Stimulated activated naive CD4-positive, alpha-beta T cell (primary cell): ENCODE data around the gene SELENOS.
"Not testable (repeated sequence)": the region's sequence is repeated elsewhere in the genome, so short reads cannot be mapped to it uniquely, and the experiment has no call there.

Experiments
- DNase-seq, 6 experiments: peaks; one replicate each; lab custom pipeline; 2025; lab: John Stamatoyannopoulos, UW

SELENOS gene

DNA sequence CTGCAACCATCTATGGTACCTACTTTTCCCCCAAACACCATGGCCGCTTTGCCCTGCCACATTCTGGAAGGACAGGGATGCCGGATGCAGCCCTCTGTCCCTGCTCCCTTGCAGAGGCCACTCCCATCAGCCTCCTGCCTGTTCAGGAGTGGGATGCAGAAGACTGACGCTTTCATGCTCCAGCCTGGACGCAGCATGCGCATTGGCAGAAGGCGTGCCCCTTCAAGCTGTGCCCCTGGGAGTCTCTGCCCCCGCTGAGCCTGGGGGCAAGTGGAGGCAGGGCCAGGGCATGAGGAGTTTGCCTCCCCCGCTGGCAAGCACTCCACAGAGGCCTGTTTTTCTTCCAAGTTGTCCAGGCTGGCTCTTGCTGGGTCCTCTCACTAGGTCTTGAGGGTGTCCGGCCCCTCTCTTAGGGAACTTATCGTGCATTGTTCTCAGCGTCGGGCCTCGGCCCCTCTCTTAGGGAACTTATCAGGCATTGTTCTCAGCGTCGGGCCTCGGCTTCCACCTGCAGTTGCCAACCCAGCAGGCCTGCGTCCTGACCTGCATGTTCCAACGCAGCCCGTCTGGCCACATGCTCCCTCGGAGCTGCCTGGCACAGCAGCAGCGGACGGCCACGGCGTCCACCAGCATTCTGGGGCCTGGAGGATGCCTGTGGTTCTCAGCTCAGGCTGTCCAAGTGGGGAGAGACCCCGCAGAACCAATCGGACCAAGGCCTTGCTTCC, 32.3 kb upstream of the SELENOS start:
- no peak for DNase-seq

DNA sequence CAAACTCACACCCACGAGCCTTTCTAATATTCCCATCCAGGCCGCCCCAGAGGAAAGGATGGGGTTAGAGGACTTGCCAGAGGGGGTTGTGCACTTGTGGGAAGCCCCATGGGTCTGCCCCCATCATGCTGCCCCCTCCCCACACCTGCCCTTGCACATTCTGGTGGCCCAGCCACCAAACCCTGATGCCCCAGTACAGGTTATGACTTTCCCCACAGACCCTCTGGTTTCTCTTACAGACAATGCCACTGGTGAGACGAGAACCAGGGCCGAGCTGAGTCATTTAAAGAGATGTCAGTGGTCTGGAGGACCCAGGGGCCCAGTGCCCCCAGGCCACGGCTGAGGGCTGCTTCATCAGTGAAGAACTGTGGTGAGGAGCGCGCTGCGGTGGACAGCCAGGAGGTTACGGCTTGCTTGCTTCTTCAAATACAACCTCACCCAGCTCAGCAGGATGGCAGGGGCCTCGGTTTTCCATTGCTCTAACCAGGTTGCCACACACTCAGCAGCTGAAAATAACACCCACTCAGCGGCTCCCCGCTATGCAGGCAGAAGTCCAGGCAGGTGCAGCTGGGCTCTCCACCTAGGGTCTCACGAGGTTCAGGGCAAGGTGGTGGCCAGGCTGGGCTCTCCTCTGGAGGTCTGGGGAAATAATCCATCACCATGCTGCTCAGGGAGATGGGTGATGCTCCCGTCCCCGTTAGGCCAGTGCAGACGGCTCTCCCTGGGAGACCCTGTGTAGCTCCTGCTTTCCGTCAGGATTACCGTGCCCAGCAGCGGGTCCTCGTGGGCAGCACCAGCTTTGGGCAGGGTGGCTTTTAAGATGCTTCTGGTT, 31.5 kb upstream of the SELENOS start:
- DNase-seq: no peak

DNA sequence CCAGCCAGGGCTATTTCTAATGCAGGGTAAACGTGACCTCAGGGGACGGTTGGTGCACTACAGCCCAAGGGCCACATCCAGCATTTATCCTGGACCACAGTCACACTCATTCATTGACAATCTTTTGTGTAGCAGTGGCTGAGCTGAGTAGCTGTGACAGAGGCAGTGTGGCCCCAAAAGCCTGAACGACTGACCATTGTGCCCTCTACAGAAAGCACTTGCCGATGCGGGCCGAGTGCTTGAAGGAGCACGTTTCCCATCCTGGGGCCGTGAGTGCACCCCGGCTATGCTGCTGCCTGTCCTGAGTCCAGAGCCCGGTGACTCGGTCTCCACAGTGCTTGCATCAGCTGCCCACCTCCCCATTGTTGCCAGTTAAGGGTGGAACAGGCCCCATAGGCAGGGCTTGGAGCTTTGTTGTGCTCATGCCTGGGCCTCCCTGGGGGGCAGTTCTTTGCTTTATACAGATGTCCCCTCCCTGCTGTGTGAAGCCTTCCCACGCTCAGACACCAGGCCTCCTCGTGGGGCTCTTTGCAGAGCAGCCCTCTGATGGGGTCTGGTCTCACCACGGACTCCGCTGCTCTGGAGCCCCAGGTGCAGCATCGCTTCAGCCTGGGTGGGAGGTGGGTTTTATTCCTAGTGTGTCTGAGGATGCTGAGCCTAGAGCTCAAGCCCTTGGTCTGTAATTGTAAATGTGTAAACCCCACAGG, 30.8 kb upstream of the SELENOS start:
- DNase-seq: no peak

DNA sequence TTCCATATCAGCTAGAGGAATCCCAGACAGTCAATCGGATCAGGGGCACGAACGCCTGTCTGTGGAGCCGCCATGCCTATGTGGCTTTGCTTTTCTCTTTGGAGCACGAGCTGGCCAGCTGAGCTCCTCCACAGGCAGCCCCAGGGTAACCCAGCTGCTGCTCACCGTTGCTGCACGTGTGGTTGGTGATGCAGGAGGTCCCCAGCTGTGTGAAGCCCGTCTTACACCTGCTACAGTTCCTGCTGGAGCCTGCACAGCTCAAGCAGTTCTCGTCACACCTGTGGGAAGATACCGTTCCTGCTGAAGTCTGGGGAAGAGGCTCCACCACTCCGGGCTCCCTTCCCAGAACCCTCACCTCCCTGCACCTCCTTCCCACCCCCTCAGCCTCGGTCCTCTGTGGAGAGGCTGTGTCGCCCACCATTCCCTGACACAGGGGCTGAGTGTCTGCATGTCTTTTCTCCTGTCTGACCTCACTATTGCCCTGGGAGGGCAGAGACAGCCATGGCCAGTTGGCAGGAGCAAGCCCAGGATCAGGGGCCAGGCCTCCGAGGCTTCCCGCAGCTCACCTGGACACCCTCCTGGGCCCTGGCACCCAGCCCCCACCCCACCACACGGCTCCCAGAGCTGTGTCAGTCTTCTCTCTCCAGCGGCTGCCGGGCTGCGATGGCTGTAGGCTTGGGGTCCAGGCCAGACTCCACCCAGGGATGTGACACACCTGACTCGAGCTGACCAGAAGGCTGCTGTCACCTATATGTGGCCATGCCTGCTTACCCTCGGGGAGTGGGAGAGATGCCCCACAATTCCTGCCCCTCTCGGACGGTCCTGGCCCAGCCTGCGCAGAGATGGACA, 30.0 kb upstream of the SELENOS start:
- no peak for DNase-seq

DNA sequence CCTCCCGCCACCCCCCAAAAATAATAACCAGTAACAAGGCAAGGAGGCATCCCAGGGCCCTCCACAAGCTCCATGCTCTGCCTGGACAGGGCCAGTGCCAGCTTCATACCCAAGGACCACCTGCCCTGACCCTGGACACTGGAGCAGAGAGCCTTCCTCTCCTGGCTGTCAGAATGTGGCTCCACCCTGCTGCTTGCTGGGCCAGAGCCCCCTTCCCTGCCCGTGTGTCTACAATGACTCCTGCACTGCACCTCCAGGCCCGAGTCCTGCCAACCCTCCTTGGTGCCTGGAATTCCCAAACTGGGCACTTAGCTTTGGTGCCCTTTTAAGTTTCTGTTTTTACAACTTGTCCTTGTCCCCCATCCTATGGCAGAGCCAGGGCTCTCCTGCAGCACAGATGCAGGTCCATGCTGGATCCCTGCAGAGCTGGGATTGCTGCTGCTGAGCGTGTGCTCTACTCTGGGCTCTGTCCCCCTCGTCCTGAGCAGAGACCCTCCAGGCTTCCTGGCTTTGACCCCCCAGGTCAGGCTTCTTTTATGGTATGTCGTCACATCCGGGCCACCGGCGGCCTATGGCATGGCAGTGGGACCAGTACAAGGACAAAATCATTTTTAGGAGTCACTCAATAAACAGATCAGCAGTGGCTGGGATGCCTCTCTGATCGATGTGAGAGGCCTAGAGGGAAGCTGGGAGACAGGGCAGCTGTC, 29.2 kb upstream of the SELENOS start:
- no peak for DNase-seq

DNA sequence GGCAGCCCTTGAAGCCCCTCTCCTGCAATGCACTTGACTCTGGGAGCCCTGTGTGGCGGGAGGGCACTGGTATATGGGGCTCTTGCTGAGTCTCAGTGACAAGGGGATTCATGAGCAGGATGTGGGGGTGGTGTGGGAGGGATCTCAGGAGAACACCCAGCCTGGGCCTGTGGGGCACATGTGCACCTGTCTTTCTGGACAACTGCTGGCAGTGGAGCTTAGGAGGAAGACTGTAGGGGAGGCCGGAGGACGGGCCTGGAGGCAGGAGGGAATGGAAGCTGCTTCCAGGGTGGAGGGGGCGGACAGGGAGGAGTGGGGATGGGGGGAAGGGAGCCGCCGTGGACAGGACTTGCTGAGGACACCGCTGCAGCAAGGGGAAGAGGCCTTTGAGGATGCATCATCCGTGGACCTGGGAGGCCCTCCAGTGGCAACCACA, 28.6 kb upstream of the SELENOS start:
- DNase-seq: no peak

DNA sequence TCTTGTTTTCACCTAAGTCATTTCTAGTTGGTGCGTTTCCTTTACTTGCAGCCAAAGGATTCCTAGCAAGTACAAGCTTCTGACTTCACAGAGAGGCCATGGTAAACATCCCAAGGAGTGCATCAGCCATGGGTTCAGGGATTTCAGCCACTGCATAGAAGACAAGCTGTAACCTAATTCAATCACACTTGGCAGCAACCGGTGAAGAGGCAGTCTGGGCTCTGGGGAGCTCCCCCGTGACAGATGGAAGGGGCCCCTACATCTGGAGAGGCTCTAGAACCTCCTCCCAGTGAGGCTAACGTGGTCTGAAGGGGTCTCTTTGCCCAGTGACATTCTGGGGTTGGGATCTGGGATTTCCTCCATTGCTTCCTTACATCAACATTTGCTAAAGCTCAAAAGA, 26.1 kb upstream of the SELENOS start:
- no peak for DNase-seq

DNA sequence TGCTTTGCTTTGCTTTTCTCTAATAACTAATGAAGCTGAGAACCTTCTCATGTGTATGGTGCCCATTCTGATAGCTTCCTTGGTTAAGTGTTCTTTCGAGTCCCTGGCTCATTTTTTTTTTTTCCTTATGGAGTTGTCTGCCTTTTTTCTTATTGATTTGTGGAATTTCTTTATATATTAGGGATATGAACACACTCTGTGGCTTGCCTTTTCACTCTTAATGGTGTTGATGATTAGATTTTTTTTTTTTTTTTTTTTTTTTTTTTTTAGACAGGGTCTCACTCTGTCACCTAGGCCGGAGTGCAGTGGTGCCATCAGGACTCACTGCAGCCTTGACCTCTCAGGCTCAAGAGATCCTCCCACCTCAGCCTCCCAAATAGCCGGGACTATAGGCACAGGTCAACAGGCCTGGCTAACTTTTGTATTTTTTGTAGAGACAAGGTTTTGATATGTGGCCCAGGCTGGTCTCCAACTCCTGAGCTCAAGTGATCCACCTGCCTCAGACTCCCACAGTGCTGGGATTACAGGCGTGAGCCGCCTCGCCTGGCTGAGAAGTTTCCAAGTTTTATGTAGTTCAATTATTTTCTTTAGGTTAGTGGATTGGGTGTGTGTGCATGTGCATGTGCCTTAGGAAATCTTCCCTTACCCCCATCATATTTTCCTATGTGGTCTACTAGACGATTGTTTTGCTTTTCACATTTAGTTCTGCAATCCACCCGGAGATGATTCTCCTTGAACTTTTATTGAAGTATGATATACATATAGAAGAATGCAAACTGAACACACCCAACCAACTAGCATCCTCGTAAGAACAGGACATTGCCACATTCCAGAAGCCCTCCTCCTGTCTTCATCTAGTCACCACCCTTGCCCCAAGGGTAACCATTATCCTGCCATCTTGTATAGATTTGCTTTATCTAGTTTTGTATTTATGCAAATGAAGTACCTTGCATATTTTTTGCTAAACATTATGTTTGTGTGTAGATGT, 19.4 kb upstream of the SELENOS start:
- no peak for DNase-seq

DNA sequence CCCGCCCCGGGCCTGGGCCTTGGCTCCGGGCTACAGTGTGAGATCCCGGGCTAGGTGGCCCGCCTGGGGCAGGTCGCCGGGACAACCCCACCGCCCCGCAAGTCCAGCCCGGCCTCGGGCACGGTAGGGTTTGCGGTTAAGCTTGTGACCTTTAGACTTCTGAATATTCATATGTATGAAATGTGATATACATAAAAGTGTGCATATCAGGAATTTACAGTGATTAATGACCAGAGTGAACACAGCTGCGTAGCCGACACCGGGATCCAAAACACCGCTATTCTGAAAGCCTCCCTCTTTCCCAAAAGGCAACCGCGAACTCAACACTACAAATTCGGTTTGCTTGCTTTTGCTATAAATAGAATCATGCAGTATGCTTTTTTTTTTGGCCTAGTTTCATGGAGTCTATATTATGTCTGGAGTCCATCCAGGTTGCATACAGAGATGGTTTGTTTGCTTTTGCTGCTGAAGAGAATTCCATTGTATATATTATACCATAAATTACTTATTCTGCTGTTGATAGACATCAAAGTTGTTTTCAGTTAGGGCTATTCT, 18.4 kb upstream of the SELENOS start:
- no peak for DNase-seq

DNA sequence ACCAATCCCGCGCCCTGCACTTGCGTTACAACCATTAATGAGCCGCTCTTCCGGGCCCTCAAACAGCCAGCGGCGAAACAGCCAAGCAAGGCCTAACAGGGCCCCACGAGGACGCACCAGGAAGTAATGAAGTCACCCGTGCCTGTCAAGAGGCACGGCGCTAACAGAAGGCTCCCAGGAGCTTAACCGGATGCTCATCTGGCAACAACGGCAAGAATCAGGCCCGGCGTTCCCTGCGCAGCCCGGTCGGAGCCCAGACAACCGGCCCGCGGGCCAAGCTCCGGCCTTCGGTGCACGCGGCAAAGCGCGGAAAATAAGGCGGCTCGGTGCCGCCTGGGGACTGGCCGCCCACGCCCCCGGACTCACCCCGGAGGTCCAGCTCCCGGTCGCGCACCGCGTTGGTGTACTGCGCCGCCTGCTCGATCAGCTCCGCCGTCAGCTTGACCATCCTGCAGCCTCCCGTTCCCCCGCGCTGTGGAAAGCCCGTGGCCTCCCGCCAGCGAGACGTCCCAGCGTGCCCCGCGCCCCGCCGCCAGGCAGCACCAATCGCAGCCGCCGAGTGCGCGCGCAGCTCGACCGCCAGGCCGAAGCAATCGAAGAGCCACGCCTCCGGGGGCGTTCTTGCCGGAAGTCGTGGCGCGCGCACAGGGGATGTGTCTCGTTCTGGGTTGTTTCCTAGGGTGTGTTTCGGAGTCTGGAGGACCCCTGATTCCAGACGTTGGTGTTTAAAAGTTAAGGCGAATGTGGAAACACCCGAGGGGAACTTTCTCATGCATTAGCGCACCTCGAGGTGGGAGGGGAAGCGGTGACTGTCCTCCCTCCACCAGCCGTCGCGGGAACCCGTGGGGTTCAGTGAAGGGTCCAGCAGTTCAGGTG, 17.7 kb upstream of the SELENOS start, which contains the start of gene SNRPA1:
SNRPA1 (minus strand) TSS at position 518 of the 876 bp plus-strand sequence; CDS start at position 448, 70 bp downstream.
- peak; percentile 90 to 97 (median 96) for DNase-seq

DNA sequence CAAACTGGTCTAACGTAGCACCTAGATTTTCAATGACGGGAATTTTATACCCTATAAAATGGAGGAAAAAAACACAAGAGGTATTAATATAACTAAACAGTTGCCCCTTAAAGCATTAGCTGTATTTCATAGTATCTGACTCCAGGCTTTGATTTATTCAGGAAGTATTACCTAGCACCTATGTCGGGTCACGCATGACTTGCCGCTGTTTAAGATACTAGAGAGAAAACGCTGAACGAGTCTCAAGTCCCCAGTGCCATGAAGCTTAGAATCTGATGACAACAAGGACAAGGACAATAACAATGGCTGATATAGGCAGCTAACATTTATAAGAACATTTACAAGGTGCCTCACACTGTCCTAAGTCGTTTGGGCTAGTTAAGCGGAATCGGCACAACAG, 15.8 kb upstream of the SELENOS start:
- no peak for DNase-seq

DNA sequence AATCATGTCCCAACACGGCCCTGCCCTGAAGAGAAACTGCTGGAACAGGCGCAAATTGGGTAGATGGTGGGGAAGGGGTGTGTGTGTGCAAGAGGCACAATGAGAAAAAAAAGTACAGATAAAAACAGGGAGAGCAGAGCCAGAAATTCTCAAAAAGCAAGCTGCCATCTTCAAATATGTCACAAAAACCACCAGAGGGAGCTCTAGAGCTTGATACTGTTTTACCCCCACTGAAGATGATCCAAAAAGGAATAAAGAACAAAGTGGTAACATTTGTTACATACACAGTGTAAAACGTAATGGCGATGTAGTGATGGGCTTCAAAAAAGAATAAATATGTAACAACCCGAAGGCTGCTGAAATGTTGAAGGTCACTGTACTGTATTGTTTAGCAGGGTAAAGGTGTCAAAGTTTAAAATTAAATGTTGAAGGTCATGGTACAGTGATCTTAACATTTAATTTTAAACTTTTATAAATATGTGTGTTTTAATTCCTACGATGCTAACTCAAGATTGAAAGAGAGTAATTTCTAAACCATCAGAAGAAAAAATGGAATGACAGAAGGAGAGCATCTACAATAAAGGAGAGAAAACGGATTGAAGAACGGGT, 11.7 kb upstream of the SELENOS start:
- peak in 4 of 6 experiments; percentile 2 to 71 (median 49) for DNase-seq

DNA sequence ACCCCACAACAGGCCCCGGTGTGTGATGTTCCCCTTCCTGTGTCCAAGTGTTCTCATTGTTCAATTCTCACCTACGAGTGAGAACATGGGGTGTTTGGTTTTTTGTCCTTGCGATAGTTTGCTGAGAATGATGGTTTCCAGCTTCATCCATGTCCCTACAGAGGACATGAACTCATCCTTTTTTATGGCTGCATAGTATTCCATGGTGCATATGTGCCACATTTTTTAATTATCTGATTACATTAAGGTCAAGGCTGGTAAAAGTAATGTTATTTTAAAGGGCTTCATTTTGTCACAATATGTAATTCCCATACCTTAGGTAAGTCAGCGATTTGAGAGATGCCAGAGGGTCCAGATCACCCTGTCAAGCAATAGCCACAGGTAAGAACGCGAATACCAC, 10.1 kb upstream of the SELENOS start:
- not testable (repeated sequence) for DNase-seq

DNA sequence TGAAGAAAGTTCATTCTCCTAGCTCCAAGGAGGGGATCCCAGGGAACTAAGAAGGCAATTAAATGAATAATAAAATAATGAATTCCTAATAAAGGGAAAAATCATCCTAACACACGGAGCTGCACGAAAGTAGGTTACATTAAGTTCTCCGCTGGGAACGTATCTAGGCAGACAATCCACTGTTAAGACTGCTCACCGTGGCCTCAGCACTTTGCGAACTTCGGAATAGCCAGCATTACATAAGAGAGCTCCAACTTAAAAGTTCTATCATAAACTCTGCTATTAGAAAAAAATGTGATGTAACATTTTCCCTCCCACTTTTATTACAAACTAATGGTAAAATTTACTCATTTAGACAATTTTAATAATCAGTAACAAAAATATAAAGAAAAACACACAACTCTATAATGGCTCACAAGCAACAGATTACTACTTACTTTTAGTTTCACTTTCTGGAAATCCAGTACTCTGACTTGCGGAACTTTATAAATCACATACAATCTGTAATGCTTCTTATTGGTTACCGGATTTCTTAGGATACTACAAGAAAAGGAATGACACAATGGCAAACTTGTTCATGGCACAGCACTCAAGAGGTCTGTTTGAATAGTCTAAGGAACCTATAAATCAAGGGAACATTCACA, 9.3 kb upstream of the SELENOS start:
- DNase-seq: no peak

DNA sequence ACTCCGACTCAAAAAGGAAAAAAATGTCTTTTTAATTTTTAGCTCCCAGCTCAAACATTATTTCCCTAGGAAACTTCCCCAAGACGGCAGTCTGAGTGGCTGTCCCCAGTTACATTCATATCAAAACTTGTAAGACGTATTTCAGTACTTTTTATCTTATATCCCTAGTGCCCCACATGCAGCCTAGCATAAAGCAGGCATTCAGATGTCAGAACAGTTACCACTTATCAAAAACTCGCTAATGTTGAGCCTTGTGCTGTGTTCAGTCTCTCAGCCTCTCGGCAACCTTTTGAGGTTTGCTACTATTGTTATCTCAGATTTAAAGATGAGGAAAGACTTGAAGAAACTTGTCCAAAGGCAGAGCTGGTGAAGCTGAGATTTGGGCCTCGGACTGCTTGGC, 6.6 kb upstream of the SELENOS start:
- no peak for DNase-seq

DNA sequence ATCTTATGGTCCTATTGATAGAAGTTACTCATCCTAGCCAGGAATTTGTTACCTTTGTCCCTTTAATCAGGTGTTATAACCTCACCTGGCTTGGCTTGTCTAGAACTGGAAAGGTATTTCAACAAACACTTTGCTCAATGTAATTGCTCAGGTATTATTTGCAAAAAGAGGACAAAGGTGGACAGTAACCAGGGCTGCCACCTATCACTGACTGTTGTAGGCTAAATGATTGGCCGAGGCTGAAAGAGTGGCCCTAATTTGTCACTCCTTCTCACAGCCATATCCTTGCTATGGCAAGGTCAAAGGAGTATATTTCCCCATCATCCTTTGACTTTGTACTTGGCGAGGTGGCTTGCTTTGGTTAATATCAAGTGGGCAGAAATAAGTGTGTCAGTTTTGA, 2.7 kb upstream of the SELENOS start:
- DNase-seq: no peak

DNA sequence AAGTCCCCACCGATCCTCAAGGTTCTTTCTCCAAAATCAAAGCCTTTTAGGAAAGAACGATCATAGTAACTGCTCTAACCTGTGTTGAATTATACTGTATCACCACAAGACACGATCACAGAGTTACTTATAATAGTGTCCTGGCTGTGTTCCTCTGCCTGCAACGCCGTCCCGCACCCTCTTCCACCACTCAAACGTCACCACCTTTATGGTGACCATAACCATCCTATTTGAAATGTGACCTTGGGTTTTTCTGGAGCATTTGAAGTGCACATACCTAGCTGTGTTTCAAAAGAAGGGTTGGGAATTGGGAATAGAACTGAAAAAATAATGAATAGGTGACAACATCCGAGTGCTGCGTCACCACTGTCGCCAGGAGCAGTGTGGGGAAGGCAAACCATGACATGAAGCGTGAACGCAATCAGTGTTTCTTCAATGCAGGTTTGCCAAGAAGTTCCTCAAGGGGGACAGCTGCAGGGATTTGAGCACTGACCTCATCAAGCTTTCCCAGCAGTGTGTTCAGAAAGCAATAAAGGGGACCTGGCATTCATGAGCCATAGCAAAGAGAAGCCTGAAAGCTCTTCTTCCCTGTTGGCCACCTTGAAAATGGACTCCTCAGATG, 769 bp upstream of the SELENOS start:
- no peak for DNase-seq
